Stimulated activated CD4-positive, alpha-beta T cell treated with anti-CD3 and anti-CD28 coated beads, Interleukin-12 subunit alpha, Interleukin-12 subunit beta, amount 100 ng/mL, for 48 hours (primary cell): Measurements from ENCODE around the gene PIGN.

ENCODE experiments used
- DNase-seq, 3 donors: peaks; one replicate each; pipeline ENCODE4 v3.0.0-alpha.2; 2020; ENCODE audit warnings: low read depth in 2 of 3, low spot score in 1 of 3

PIGN gene

DNA sequence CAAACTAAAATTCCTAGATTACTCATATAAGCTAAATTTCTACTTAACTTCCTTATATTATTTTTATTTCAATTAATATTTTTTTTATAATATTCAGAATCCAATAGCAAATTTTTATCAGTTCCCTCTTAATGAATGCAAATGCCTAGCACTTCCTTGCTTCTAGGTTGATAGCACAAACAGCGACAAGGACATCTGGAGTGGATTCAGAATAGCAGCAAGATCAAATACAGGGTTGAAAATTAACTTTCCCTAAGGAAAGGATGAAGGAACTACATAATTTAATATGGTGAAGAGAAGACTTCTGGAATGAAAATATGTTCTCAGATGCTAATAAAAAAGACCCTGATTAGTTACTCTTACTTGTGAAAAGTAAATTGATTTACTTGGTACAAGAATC, 64.5 kb downstream of the PIGN start:
- no peak for DNase-seq

DNA sequence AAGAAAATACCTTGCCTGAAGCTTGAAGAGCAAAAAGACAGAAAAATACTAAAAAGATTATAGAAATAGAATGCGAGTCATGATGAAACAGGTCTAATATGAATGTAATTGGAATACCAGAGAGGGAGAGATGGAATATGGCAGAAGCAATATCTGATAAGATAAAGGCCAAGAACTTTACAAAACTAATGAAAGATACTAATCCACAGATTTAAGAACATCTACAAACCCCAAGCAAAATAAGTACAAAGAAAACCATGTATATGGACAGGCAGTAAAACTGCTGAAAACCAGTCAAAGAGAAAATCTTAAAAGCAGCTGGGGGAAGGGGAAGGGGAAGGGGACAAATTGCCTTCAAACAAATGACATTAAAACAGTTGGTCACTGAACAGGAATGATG, 67.0 kb downstream of the PIGN start:
- DNase-seq: no peak

GRCh38 chr18:62118328-62118727, 68.5 kb downstream of the PIGN start:
- no peak for DNase-seq

GRCh38 chr18:62109676-62110075, 77.2 kb downstream of the PIGN start:
- no peak for DNase-seq

- DNase-seq: no peak
These were observed 79.0 kb downstream of the PIGN start for GRCh38 chr18:62107881-62108280.

GRCh38 chr18:62106271-62106670, 80.6 kb downstream of the PIGN start:
- no peak for DNase-seq

DNA sequence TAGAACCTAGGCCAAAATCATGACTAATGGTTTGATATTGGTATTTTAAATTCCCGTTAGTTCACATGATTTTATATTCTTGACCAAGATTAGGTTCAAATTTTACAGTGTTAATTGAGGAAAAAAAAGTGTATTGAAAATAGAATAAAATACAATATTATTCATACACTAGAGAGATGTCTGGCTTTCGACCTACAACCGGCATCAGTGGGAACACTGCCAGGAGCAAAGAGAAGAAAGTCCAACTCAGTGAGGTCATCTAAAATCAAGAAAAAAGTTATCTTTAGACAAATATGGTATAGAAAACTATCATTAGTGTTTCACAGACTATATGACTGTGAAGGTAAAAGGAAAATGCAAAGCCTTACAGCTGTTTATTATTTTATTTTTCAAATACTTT, 81.5 kb downstream of the PIGN start:
- no peak for DNase-seq

DNA sequence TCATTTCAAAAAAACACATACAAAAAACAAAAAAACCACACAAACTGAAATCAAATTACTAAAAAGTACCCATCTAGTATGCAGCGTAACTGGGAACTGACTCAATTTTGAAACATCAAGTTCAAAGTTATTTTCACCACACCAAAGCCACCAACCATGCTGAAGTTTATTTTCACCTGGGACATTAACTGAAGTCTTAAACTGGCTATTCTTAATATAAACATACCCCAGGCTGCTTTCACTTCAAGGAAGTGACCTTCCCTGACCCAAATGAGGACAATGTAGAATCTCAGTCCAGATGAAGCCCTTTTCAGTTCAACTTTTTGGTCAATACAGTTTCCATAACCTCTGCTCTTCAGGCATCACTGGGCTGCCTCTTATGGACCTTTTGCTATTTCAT, 84.6 kb downstream of the PIGN start:
- DNase-seq: no peak

DNA sequence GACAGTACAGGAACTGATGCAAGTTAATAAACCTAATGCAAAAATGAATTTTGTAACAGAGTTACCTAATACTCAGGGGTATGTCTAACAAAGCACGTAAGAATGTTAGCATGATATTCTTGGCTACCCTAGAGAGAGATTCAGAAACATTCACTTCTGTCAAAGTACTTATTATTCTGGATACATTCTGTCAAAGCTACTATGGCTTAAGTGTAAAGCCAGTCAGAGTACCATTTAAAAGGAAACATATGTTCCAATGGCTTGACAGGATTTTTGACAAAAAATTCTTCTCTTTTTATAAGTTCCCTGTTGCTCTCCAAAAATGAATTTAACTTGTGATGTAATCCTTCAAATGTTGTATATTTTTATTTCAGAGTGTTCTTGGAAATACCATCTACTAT, 85.5 kb downstream of the PIGN start:
- DNase-seq: no peak

- DNase-seq: no peak
These were observed 87.9 kb downstream of the PIGN start for GRCh38 chr18:62098960-62099359.

DNA sequence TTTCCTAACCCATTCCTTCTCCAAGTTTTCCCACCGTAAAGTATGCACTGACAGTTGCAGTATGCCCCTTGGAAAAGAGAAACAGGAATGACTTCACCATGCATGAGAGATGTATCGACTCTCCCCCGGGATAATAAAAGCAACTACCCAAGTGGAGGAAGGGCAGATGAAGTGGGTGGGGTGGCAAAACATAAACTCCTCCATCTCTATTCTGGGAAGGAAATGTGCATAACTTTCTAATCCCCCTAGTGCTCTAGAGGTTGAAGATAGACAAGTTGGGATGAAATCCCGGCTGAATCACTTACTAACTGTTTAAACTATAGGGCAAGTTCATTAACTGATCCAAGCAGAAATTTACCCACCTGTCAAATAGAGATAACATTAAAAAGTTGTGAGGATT, 89.2 kb downstream of the PIGN start:
- no peak for DNase-seq

DNA sequence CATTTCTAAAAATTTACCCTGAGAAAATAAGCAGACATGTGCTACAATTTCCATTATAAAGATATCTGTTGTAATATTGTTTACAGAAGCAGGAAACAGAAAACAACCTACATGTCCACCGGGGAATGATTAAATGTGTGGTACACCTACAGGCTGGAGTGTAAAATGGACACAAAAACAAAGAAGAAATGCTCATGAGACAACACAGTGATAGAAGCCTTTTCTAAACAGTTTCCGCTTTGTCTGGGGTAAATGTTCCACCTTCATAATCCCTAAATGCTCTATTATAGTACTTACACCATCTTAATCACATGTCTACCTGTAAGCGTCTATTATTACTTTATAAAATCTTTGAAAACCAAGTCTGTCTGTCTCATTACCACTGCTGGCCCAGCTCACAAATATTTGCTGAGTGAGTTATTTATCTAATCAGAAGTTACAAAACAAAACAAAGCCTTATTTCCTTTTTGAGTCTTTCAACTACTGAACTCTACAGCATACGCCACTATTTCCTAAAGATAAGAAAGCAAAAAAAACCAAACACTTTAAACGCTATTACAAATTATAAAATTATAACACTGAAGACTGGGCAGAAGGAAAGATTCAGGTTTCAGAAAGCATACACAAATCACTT, 95.3 kb downstream of the PIGN start:
- no peak for DNase-seq

DNA sequence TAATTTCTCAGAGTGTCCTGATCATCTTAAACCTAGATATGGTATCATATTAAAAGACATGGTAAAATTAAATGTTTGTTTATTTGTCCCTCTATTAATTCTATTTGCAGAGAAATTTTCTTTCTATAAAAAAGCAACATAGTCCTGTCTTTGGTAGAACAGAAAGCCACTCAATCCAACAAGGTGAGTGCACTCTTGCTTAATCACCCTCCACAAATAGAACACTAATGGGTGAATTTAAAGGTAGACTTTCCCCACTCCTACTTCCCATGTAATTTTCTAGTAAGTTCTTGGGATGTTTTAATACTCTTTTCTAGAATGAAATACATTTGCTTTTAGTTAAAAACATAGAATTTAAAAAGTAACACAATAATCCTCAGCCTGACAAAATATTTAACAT, 97.7 kb downstream of the PIGN start:
- DNase-seq: no peak

- no peak for DNase-seq
These were observed 98.7 kb downstream of the PIGN start for GRCh38 chr18:62088156-62088555.

DNA sequence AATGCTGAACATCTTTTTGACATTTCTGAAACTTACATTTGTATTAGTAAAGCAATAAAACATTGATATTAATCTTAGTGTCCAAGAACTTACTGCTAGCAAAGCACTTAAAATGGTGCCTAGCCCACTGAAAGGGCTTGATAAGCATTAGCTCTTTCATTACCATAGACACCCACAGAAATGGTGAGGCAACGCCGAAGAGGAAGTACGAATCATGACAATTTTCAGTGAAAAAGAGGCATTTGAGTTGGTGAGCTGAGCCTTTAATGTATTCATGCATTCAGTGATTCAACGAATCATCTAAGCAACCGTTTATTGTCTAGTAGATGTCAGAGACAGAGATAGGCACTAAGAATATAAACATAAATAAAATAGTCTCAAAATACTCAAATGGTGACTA, 101.1 kb downstream of the PIGN start:
- no peak for DNase-seq

GRCh38 chr18:62081761-62082294, 105.0 kb downstream of the PIGN start:
- no peak for DNase-seq

DNA sequence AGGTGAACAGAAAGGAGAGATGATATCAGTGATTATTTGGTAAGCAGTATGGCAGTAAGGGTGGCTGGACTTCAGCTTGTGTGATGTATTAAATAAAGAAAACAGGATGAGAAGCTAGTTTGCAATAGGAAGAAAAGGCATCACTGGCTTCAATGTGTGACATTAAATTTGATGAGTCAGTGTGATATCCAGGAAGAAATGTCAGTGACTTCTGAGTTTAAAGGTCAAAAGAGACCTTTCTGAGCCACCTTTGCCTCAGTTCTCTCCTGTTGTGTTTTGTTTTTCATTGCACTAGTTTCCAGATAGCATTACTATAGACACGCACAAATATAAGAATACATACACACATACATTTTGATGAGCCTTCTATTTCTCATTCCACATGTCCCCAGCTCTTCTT, 105.6 kb downstream of the PIGN start:
- no peak for DNase-seq

- no peak for DNase-seq
These were observed 106.5 kb downstream of the PIGN start for GRCh38 chr18:62080172-62080900.

- no peak for DNase-seq
These were observed 113.2 kb downstream of the PIGN start for GRCh38 chr18:62073461-62074281.

DNA sequence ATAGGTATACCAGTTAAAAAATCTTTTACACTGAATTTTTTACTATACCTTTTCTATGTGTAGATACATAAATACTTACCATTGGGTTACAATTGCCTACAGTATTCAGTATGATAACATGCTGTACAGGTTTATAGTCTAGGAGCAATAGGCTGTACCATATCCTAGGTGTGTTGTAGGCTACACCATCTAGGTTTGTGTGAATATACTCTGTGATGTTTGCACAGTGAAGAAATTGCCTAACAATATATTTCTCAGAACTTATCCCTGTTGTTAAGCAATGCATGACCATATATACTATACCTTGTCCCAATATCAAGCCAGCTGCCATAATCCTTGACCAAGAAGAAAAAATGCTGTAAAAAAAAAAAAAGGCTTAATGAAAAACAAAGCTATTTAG, 114.5 kb downstream of the PIGN start:
- no peak for DNase-seq

DNA sequence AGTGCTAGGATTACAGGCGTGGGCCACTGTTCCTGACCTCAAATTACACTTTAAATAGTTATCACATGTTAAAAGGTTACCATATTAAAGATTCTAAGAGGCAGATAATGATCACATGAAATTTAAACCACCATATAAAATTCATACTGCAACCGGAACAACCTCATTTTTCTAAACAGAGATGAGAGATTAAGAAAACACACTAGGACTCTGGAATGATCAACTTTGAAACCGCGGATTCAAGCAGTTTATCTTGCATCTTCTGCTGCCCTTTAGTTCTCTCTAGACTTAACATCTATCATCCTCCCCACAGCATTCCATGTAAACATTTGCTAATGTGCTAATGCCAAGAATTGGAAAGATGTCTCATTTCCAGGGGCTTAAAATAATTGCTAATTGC, 115.8 kb downstream of the PIGN start:
- DNase-seq: no peak

DNA sequence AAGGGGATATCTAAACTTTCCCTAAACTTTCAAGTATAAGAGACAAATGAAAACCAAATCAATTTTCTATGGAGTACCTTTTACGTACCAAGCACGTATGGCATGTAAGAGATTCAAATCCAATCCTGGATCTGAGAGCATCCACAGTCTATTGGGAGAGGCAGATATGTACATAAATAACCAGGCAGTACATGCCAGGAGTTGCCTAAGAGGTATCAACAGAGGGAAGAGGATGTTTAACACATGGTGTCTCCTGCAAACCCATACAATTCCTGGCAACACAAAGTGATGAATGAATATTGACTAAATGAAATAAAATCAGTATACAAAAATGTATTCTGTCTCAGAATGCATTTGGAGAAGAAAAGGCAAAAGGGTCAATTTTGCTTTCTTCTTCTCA, 116.6 kb downstream of the PIGN start:
- DNase-seq: no peak
